DOHH2 (cell line): ENCODE measurements around the gene BIRC7.

Experiments used
- CTCF ChIP-seq: fragments of 200-600 bp; sonication (generic); IDR thresholded peaks from one replicate; pipeline ENCODE4 v1.5.1; 2014; ENCODE audit warnings: antibody characterized with exemption, mild to moderate bottlenecking, low read depth, low read length; ENCODE audit not compliant: poor library complexity, severe bottlenecking
- EZH2phosphoT487 ChIP-seq: fragments of 200-600 bp; sonication (generic); IDR thresholded peaks from 2 replicates; pipeline ENCODE4 v1.6.1; 2017; ENCODE audit warnings: borderline replicate concordance, mild to moderate bottlenecking, antibody characterized with exemption, low read length, moderate library complexity, mixed read lengths

DNA sequence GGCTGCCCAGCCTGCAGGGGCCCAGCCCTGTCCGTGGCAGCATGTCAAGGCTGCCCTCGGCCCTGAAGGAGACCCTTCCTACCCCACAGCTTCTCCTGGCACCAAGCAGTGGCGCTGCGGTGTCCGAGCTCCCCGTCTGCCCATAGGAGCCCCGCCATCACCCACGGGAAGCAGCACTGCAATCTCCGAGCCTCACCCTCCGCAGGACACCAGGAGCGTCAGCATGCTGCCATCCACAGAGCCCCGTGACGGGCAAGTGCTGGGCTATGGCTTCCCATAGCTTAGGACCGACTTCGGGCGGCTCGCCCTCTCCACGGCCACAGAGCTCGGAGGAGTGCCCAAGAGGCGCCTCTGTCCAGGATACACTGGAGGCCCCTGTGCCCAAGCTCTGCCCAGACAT, 44.9 kb upstream of the BIRC7 start:
- TF ChIP-seq EZH2phosphoT487: no peak
- TF ChIP-seq CTCF: no peak
